NCI-H1092 (cell line): Measurements from ENCODE around the gene SUGCT.

Source experiments
- DNase-seq: peaks from one replicate; lab custom pipeline; 2025; lab: John Stamatoyannopoulos, UW

The SUGCT gene

DNA sequence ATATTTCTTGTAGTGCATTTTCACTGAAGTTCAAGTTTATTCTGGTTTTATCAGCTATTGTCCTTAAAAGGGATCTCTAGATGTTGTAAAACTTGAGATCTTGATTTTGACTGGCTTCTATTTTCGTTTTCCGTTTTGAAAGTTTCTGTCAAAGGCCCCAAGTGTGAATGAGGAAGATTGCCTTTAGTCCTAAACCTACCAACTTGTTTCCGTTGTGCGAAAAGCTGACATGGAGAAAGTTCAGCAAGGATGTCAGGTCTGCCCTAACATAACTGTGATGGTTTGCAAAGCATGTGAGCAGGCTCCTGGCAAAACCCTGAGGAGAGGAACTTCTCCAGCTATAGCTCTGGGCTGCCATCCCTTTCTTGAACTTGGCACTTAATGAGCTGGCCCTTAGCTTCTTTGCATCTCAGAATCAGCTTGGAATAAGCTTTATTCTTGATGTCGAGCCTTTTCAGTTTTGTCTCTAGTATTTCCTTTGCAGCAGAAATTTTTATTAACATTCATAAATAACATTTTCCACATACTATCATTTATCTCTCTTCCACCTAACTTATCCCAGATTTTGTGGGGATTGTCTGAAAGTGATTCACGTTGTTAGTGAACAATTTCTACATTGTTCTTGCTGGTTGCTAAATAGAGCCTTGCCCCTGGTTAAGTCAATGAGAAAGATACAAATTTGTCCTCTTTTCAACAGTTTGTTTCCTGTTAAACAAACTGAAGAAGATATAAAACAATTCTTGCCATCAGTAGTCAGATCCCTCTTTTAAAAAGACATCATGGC is 559.4 kb downstream of the SUGCT start:
- no peak for DNase-seq

DNA sequence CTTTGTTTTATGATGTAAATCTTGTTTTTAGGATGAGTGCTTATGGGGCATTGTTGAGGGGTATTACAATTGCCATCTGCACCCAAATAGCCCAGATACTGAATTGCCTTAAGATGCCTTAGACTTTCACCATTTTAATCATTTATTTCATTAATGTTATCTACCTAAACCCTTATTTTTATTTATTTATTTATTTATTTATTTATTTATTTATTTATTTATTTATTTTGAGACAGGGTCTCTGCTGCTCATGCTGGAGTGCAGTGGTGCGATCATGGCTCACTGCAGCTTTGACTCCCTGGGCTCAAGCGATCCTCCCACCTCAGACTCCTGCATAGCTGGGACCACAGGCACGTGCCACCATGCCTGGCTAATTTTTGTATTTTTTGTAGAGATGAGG is 560.2 kb downstream of the SUGCT start:
- no peak for DNase-seq

DNA sequence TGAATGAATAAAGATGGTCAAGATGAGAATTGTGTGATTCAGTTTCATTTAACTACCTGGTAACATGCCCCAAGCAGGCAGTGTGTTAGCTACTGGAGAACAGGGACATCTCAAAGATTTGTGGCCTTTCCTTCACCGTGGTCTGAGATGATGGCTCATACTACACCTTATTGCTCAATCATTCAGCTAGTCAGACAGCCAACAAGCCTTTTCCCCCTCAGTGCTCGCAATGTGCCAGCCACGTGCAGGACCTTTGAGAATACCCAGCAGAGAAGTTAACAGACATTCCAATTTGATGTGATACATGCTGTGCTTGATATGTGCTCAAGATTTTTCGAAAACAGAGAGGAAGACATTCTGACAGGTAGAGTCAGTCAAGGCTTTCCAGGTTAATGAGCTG is 562.8 kb downstream of the SUGCT start:
- DNase-seq, result no peak

DNA sequence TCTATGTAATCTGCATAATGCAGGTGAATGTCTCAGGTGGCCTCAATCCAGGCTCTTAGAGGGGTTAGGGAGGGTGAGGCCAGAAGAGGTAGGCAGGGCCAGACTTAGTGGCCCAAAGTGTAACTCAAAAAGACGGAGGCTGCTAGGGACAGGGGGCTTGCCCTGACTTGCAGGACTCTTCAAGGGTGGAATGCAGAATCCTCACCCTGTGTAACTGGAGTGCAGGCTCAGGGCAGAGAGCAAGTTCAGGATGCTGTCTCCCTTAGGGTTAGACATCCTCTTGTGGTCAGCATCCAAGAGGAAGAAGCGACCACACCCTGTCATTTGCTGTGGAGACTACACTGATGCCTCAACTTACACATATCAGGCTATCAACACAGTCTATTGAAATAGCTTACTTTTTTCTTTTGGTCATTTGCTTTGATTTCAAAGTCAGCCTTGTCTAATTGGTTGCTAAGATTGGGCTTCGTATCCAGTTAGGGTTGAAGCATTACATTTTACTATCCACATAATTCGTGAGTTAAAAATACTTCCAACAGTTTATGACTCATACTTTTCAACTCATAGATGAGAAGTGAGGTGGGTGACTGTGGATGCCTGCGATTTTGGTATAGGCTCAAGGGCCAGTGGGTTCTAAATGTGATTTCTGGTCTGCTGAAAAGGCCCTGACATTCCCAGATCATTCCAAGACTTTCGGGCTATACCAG is 563.6 kb downstream of the SUGCT start:
- no peak for DNase-seq

DNA sequence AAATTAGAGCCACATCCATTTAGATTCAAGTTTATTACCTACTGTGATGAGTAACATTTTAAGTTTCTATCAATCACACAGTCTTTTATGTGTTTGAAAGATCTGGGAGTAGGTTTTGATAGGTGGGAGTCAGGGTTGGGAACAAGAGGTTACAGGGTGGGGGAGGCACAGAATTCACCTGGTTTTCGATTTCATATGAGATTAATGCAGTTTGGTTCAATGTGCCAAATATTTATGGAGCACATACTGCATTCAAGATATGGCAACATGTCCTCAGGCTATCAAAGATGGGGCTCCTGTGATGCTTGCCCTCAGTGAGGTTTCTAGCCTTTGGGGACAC is 564.1 kb downstream of the SUGCT start:
- no peak for DNase-seq

GRCh38 chr7:40700653-40701421 is 566.0 kb downstream of the SUGCT start:
- DNase-seq, result no peak

DNA sequence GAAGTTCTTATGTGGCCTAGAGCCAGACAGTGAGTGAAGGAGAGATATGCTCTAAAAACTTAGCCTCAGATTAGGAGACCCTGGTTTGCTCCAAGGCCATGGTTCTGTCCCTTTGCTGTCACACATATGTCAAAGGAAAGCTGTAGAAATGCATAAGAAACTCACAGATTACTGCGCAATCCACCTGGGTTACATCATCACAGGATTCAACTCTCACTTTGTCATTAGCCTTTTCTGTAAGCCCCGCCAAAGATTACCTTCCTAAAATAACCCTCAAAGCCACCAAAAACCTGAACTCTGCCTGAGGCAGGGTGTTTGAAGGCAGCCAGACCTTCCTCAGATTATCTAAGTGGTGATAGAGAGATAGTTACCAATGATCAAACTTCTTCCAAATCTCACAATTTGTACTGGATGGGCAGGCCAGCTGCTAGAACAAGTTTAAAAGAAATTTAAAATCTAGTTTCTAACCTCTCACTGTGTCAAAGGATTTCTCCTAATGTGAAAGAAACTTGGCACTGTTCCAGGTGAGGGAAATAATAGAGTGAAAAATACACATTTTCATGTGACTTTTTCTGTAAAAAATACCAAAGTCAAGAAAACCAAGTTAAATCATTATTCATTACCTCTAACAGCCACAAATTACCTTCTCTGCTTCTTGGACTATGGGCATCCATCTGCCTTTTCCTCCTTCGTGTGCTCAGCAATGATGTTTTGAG is 567.2 kb downstream of the SUGCT start:
- DNase-seq, result no peak

DNA sequence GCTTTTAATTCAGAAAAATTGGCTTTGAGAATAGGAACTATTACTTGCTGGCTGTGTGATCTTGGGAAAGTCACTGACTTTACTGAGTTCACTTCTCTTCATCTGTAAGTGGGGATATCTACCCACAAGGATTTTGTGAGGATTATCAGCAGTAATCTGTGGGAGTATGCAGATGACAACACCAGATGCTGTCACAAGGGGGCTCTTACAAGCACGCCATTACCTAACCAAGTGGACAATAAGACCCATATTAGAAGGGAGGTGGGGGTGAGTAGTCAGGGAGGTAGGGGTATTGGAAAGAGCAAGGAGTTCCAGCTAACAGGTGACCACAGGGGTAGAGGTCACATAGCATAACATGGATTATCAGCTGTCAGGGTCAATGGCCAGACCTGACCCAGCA is 569.4 kb downstream of the SUGCT start:
- no peak for DNase-seq

DNA sequence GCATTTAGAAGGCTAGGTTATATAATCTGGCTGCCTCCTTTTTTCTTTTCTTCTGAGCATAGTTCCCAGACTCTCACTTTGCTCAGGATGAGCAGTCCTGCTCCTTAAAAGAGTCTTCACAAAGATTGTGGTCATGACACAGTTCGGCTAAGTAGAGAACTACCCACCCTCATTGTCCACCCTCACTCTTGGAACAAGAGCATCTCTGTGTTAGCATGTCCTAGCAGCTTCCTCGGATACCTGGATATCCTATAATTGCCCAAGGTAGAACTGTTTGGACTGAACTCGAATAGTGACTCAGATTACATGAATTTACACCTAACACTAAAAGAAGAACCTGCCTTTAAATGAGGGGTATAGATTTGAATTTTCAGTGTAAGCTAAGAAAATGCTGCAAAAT is 572.0 kb downstream of the SUGCT start:
- DNase-seq, result no peak

- DNase-seq, result no peak
Measured at GRCh38 chr7:40709062-40709964, 574.5 kb downstream of the SUGCT start.

DNA sequence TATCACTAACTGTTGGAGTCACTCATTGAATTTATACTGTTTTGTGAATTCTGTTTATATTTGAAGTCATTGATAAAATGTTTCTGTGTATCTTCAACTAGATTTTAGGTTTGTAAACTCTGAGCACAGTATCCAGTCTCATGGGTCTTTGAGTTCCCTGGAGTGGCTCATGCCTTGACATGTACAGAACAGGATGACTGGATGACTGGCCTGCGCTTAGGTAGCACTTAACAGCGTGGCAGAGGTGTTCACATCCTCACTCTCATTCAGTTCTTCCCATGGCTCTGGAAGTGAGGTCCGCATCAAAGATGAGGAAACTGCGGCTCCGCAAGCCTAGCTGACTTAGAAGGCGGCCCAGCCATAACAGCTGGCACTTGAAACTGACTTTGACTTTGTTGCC is 576.9 kb downstream of the SUGCT start:
- DNase-seq, result no peak

DNA sequence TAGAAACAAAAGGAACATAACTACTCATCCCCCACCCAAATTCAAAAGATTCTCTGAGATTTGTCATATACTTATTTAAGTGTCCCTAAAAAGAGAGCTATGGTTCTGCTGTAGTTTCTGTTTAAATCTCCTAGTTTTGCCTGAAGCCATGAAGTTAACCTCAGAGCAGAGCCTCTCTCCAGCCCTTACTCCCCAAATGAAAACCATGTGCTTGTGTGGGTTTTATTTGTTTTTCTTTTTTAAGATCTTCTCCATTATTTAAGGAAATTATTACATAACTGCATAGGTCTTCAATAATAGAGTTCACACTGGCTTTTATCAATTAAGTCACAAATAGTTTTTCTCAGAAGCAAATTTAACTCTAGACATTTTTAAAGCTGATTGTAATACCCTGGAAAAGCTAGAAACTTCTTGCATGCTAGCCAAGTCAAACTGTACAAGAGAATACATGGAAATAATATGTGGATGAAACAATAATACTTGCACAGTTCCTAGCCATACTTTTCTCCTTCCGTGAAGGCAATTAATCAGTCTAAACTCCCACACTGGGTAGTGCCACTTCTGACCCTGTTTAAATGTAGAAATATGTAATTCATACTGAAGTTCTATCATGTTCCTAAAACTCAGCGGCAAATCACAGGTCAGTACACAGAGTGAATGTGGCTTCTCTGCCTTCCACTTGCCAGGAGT is 579.7 kb downstream of the SUGCT start:
- DNase-seq, result no peak

GRCh38 chr7:40715053-40715430 is 580.2 kb downstream of the SUGCT start:
- no peak for DNase-seq

GRCh38 chr7:40716052-40716451 is 581.2 kb downstream of the SUGCT start:
- no peak for DNase-seq

- DNase-seq, result no peak
Measured at GRCh38 chr7:40717242-40717641, 582.4 kb downstream of the SUGCT start.

DNA sequence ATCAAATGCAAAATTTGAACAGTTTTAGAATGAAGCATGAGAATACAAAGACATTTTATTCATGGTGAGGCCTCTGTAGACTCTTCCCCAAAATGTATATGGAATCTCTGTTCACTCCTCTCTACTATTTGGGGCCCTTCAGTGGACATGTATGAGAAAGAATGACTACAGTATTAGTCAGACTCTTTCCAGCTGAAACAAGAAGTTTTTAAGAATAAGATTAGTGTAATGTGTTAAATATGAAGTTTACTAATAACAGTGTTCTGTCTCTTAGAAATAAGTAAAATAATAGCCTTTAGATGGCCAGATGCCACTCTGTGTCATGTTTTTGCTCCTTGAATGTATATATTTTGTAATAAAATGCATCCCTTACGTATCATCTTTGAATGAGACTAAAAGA is 585.6 kb downstream of the SUGCT start:
- no peak for DNase-seq

GRCh38 chr7:40721342-40721949 is 586.6 kb downstream of the SUGCT start:
- DNase-seq, result no peak

GRCh38 chr7:40722242-40722641 is 587.4 kb downstream of the SUGCT start:
- DNase-seq, result no peak

DNA sequence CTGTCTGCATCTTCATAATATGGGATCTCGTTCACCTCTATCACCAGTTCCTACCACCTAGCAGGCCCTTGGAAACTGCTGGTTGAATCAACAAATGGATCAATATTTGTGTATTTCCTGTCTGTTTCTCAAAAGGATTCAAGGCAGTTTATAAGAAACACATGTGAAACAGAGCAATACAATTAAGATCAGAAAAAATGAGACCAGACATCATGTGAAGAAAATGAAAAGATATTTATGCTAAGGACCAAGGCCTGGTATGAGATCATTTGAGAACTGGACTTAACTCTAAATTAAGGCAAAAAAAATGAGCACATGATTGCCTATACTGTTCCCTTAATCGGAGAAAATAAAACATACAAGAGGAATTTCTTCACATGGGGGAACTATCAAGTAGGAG is 589.0 kb downstream of the SUGCT start:
- DNase-seq, result no peak

GRCh38 chr7:40726559-40726958 is 591.8 kb downstream of the SUGCT start:
- no peak for DNase-seq
